Measurements from ENCODE around the gene PLCXD3. TPM values are rescaled to one million over a fixed set of nuclear protein-coding genes. Genes with fewer than 3 reads are reported as not detected.

Gene PLCXD3
- total and polyA plus RNA-seq, 12 donors = 25.4 to 104 (median 51.6) TPM

GRCh38 chr5:41346609-41347008 lies 163.8 kb downstream of the PLCXD3 start:
- Histone ChIP-seq H3K9me3 (no peaks in the 10 kb centered on the region), H3K4me3 (no peak overlapping the region), H3K27me3 (no peaks in the 10 kb centered on the region), H3K4me1 (peaks cover 0 to 59% (median 18%) of the 10 kb centered on the region in 9 donors), H3K36me3 (no peaks in the 10 kb centered on the region), H3K27ac (no peak overlapping the region)
- WGBS, 2 donors = 32 to 33% methylated on average over 5 of the region's 5 CpGs
- DNase-seq (no peak), ATAC-seq (no peak)
- intact Hi-C loops (cut with DNase I) = loop anchor here in 2 of 10 donors (5.0 to 10.0 kb wide), 4 partner anchors 152 to 444 kb away; partner anchors contain the start of gene C7 (in 1 of the 2)
- no peak for TF ChIP-seq CTCF (IDR thresholded peaks at IDR 0.05)

GRCh38 chr5:41345295-41345694 lies 165.1 kb downstream of the PLCXD3 start:
- Histone ChIP-seq H3K4me3 (no peak overlapping the region), H3K36me3 (no peaks in the 10 kb centered on the region), H3K4me1 (peaks cover 0 to 63% (median 18%) of the 10 kb centered on the region in 9 donors), H3K9me3 (no peaks in the 10 kb centered on the region), H3K27me3 (no peaks in the 10 kb centered on the region), H3K27ac (peak overlapping the region in 1 of 10 donors; percentile 21)
- TF ChIP-seq CTCF (IDR thresholded peaks at IDR 0.05) = no peak
- intact Hi-C loops (cut with DNase I) = loop anchor here in 2 of 10 donors (5.0 to 10.0 kb wide), 4 partner anchors 150 to 443 kb away; partner anchors contain the start of gene C7 (in 1 of the 2)
- ATAC-seq (no peak), DNase-seq (no peak)
- 5 to 10% methylated on average over 1 of the region's 1 CpG for WGBS, 2 donors

DNA sequence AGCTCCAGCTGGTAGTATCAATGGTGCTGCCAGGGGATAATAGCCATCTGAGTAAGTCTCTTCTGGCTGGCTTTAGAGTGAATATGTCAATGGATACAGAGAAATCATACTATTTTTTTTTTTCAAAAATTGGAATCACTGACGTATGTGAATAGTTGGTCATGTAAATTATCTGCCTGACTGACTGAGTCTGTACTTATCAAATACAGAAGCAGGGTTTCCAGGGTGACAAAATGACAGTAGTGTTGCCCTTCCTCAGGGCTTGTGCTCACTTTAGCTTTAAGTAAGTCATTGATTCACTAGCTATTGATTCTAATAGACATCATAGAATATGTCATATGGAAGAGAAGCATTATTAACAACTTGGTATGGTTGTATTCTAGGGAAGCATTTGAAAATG lies 171.1 kb downstream of the PLCXD3 start:
- H3K27me3 ChIP-seq = no peaks in the 10 kb centered on the region
- peaks cover 2 to 54% (median 24%) of the 10 kb centered on the region in 9 donors for H3K4me1 ChIP-seq
- intact Hi-C loops (cut with DNase I) = loop anchor here in 1 of 10 donors (5.0 kb wide), 2 partner anchors 72 to 437 kb away; no protein-coding TSS in a partner anchor
- H3K9me3 ChIP-seq = no peaks in the 10 kb centered on the region
- ATAC-seq (no peak), DNase-seq (no peak)
- no peak for TF ChIP-seq CTCF (IDR thresholded peaks at IDR 0.05)
- 78 to 93% methylated on average over 1 of the region's 1 CpG for WGBS, 2 donors
- H3K36me3 ChIP-seq = no peaks in the 10 kb centered on the region
- H3K27ac ChIP-seq = no peak overlapping the region
- no peak overlapping the region for H3K4me3 ChIP-seq

DNA sequence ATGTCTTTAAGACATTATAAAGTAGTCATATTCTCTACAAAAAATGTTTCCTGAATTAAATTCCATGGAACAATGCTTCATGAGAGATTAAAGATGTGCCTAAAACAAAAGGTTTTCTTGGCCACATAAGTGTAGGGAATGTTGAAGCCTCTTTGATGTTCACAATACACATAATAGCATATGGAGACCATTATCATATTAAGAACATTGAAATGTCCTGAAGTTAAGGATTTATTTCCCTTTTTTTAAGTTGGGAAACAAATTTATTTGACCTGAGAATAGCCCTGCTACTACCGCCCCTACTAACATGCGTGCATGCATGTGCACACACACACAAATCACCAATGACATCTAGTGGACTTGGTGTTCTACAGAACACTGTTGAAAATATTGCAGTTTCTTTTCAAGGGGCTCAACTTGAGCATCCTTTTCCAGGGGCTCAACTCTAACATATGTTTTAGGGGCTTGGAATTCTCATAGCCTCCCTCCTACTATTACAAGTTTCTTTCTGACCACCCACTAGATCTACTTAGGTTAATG lies 172.2 kb downstream of the PLCXD3 start:
- Histone ChIP-seq H3K9me3 (no peaks in the 10 kb centered on the region), H3K27ac (no peak overlapping the region), H3K4me1 (peaks cover 7 to 58% (median 31%) of the 10 kb centered on the region in 9 donors), H3K36me3 (no peaks in the 10 kb centered on the region), H3K4me3 (no peak overlapping the region), H3K27me3 (no peaks in the 10 kb centered on the region)
- no peak for DNase-seq
- ATAC-seq = peak in 3 of 8 donors; percentile 44 to 47 (median 45)
- WGBS, 2 donors = 60 to 68% methylated on average over 2 of the region's 2 CpGs
- TF ChIP-seq CTCF (IDR thresholded peaks at IDR 0.05) = peak in 2 of 9 donors; percentile 6 to 31
- intact Hi-C loops (cut with DNase I) = loop anchor here in 1 of 10 donors (5.0 kb wide), 2 partner anchors 71 to 436 kb away; no protein-coding TSS in a partner anchor
